Peyer's patch (tissue), 4 donors: Measurements from ENCODE around the gene ADAMTS12. TPM values are rescaled to one million over a fixed set of nuclear protein-coding genes. Genes with fewer than 3 reads are reported as not detected.

Experiments used
- DNase-seq, 3 donors: peaks; one replicate each; pipeline ENCODE4 v3.0.0-alpha.2; 2017 to 2019
- H3K27ac ChIP-seq, 4 donors: fragments of 200-600 bp; sonication (generic); one replicate each; pipeline ENCODE4 v1.5.1; 2016 to 2019
- H3K27me3 ChIP-seq, 2 donors: fragments of 200-600 bp; sonication (generic); one replicate each; pipeline ENCODE4 v1.5.1; 2019
- H3K36me3 ChIP-seq, 3 donors: fragments of 200-600 bp; sonication (generic); one replicate each; pipeline ENCODE4 v1.5.1; 2016 to 2019
- H3K4me1 ChIP-seq, 4 donors: fragments of 200-600 bp; sonication (generic); one replicate each; pipeline ENCODE4 v1.5.1; 2016 to 2019
- H3K4me3 ChIP-seq, 4 donors: fragments of 200-600 bp; sonication (generic); 1 replicate in 3 of 4; 2 replicates in 1 of 4; pipeline ENCODE4 v1.5.1; 2016 to 2019; ENCODE audit warnings: mild to moderate bottlenecking in 1 of 4
- H3K9me3 ChIP-seq, 4 donors: fragments of 200-600 bp; sonication (generic); one replicate each; pipeline ENCODE4 v1.5.1; 2016 to 2019; ENCODE audit warnings: mild to moderate bottlenecking in 1 of 4
- POLR2A ChIP-seq, 2 donors: fragments of 450-650 bp; IDR thresholded peaks; one replicate each; pipeline ENCODE4 v1.5.1; 2017; ENCODE audit warnings: antibody characterized with exemption in 2 of 2, mild to moderate bottlenecking in 2 of 2, moderate library complexity in 2 of 2
- total RNA-seq, 4 donors: library from RNA; depleted of rRNA; stranded (reverse); fragments of >200 nt; gene quantifications; one replicate each; pipeline ENCODE4 v1.1.0, GENCODE V29; 2016
- TF ChIP-seq, protein P1 (sequence below), 6 experiments: fragments of 450-650 bp in 4 of 6; fragments of 200-600 bp in 2 of 6; sonication (generic) in 1 of 6; IDR thresholded peaks; one replicate each; pipeline ENCODE4 v1.5.1; 2017 to 2019; ENCODE audit warnings: antibody characterized with exemption in 6 of 6, mild to moderate bottlenecking in 3 of 6, moderate library complexity in 1 of 6

ADAMTS12 gene
- total RNA-seq, 4 donors from 2014 or later: 0.53 to 11.6 (median 1.3) TPM

- Histone ChIP-seq H3K36me3 (no peaks in the 10 kb centered on the region), H3K4me3 (no peak overlapping the region), H3K4me1 (no peaks in the 10 kb centered on the region), H3K27ac (no peak overlapping the region), H3K9me3 (no peaks in the 10 kb centered on the region), H3K27me3 (no peaks in the 10 kb centered on the region)
- no peak for DNase-seq
- no peak for TF ChIP-seq POLR2A (IDR thresholded peaks at IDR 0.05)
- TF ChIP-seq, protein P1, sequence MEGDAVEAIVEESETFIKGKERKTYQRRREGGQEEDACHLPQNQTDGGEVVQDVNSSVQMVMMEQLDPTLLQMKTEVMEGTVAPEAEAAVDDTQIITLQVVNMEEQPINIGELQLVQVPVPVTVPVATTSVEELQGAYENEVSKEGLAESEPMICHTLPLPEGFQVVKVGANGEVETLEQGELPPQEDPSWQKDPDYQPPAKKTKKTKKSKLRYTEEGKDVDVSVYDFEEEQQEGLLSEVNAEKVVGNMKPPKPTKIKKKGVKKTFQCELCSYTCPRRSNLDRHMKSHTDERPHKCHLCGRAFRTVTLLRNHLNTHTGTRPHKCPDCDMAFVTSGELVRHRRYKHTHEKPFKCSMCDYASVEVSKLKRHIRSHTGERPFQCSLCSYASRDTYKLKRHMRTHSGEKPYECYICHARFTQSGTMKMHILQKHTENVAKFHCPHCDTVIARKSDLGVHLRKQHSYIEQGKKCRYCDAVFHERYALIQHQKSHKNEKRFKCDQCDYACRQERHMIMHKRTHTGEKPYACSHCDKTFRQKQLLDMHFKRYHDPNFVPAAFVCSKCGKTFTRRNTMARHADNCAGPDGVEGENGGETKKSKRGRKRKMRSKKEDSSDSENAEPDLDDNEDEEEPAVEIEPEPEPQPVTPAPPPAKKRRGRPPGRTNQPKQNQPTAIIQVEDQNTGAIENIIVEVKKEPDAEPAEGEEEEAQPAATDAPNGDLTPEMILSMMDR (IDR thresholded peaks at IDR 0.05): no peak
Observed at GRCh38 chr5:33792559-33792958, 99.2 kb downstream of the ADAMTS12 start.

DNA sequence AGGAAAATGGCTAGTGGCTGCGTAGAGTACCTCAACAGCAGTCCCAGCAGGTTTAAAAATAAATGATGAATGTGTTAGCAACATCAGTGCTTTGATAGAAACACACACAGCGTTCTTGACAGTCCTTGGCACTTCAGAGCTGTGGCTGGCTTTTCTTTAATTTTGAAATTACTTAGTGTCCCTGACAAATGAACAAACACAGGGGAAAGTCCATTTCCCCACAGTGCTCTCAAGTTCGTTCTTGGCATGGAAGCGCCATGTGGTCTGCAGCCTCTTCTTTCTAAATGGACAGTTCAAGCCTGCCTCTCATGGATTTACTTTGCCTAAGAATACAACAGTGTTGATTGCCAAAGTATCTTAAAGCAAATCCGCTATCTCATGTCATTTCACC lies 102.2 kb downstream of the ADAMTS12 start:
- Histone ChIP-seq H3K27ac (no peak overlapping the region), H3K4me3 (no peak overlapping the region), H3K4me1 (no peaks in the 10 kb centered on the region), H3K9me3 (no peaks in the 10 kb centered on the region), H3K27me3 (no peaks in the 10 kb centered on the region), H3K36me3 (no peaks in the 10 kb centered on the region)
- no peak for TF ChIP-seq POLR2A (IDR thresholded peaks at IDR 0.05)
- TF ChIP-seq, protein P1 (IDR thresholded peaks at IDR 0.05): no peak
- DNase-seq: no peak

GRCh38 chr5:33788922-33789566 lies 102.7 kb downstream of the ADAMTS12 start:
- H3K9me3 ChIP-seq: no peaks in the 10 kb centered on the region
- TF ChIP-seq, protein P1 (IDR thresholded peaks at IDR 0.05): no peak
- TF ChIP-seq POLR2A (IDR thresholded peaks at IDR 0.05): no peak
- no peaks in the 10 kb centered on the region for H3K4me1 ChIP-seq
- DNase-seq: no peak
- H3K36me3 ChIP-seq: no peaks in the 10 kb centered on the region
- H3K27ac ChIP-seq: no peak overlapping the region
- H3K27me3 ChIP-seq: no peaks in the 10 kb centered on the region
- H3K4me3 ChIP-seq: no peak overlapping the region

DNA sequence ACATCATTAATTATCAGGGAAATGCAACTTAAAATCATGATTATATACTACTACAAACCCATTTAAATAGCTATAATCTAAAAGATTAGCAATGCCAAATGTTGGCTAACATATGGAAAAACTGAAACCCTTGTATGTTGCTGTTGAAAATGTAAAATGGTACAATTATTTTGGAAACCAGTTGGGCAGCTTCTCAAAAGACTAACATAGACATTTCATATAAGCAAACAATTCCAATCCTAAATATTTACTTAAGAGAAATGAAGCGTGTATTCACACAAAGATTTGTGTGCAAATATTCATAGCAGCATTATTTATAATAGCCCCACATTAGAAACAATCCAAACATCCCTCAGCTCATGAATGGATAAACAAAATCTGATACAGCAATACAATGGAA lies 106.2 kb downstream of the ADAMTS12 start:
- no peak for TF ChIP-seq POLR2A (IDR thresholded peaks at IDR 0.05)
- TF ChIP-seq, protein P1 (IDR thresholded peaks at IDR 0.05): no peak
- H3K27ac ChIP-seq: no peak overlapping the region
- no peaks in the 10 kb centered on the region for H3K36me3 ChIP-seq
- no peaks in the 10 kb centered on the region for H3K9me3 ChIP-seq
- no peaks in the 10 kb centered on the region for H3K27me3 ChIP-seq
- DNase-seq: no peak
- no peak overlapping the region for H3K4me3 ChIP-seq
- no peaks in the 10 kb centered on the region for H3K4me1 ChIP-seq

GRCh38 chr5:33781286-33781685 lies 110.5 kb downstream of the ADAMTS12 start:
- H3K27me3 ChIP-seq: no peaks in the 10 kb centered on the region
- no peaks in the 10 kb centered on the region for H3K4me1 ChIP-seq
- DNase-seq: no peak
- H3K9me3 ChIP-seq: no peaks in the 10 kb centered on the region
- H3K4me3 ChIP-seq: no peak overlapping the region
- no peak for TF ChIP-seq POLR2A (IDR thresholded peaks at IDR 0.05)
- TF ChIP-seq, protein P1 (IDR thresholded peaks at IDR 0.05): no peak
- no peak overlapping the region for H3K27ac ChIP-seq
- no peaks in the 10 kb centered on the region for H3K36me3 ChIP-seq
